ENCODE measurements around the gene TOX2.

DNA sequence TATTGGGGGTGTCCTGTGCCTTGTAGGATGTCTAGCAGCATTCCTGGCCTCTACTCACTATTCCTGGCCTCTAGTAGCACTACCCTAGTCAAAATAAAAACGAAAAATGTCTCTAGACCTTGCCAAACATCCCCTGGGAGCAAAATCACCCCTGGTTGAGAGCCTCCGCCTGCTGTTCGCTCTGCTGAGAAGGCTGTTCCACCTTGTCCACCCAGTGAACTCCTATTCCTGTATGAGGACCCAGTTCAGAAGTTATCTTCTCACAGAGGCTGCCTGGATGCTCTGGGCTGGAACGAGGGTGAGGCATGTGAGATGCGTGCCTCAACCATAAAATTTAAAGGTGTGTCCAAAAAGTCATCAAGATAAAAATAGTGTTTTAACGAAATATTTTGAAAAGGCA, 101.9 kb downstream of the TOX2 start:
- TF ChIP-seq, protein P1, sequence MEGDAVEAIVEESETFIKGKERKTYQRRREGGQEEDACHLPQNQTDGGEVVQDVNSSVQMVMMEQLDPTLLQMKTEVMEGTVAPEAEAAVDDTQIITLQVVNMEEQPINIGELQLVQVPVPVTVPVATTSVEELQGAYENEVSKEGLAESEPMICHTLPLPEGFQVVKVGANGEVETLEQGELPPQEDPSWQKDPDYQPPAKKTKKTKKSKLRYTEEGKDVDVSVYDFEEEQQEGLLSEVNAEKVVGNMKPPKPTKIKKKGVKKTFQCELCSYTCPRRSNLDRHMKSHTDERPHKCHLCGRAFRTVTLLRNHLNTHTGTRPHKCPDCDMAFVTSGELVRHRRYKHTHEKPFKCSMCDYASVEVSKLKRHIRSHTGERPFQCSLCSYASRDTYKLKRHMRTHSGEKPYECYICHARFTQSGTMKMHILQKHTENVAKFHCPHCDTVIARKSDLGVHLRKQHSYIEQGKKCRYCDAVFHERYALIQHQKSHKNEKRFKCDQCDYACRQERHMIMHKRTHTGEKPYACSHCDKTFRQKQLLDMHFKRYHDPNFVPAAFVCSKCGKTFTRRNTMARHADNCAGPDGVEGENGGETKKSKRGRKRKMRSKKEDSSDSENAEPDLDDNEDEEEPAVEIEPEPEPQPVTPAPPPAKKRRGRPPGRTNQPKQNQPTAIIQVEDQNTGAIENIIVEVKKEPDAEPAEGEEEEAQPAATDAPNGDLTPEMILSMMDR (IDR thresholded peaks at IDR 0.05; ENCODE audit: low read depth, low read length, poor library complexity, severe bottlenecking) = no peak
- no peak for TF ChIP-seq EZH2phosphoT487 (IDR thresholded peaks at IDR 0.05; ENCODE audit: borderline replicate concordance, low read length)
